K562 (cell line): Measurements from ENCODE around the gene DMAC1. TPM values are rescaled to one million over a fixed set of nuclear protein-coding genes. Genes with fewer than 3 reads are reported as not detected.

Experiments used
- ATAC-seq: fragments of 200-7000 bp; cut with Tn5 transposase; 3 replicates; pipeline ENCODE4 v1.9.1; 2020; ENCODE audit warnings: moderate library complexity
- BruUV-seq: library from RNA; stranded (reverse); fragments of 400-500 nt; replicated peaks from 2 replicates; lab custom pipeline; 2021; lab: Mats Ljungman, UMichigan
- CTCF ChIA-PET: fragments of 300-600 bp; formaldehyde crosslinking; extraction: SDS; loops from one replicate; lab custom pipeline; 2021; ENCODE audit warnings: low intra/inter-chr PET ratio; lab: Yijun Ruan, JAX
- POLR2A ChIA-PET: fragments of 300-600, 350-650 bp; sonication (Branson Sonifier 250); formaldehyde crosslinking; extraction: SDS; loops from one replicate; lab custom pipeline; 2021; ENCODE audit warnings: antibody characterized with exemption, inconsistent platforms; lab: Yijun Ruan, JAX
- DNase-seq, 4 experiments: peaks; one replicate each; pipeline versions ENCODE4 v3.0.0 to v3.0.0-alpha.2; 2011 to 2018; ENCODE audit warnings: low spot score in 3 of 4, mixed read lengths in 3 of 4; ENCODE audit errors: extremely low read depth in 1 of 4
- FAIRE-seq: peaks from 2 replicates; lab custom pipeline; 2011; peaks lifted over from hg19 to GRCh38; lab: Jason Lieb, UNC
- H2AFZ ChIP-seq: 2 replicates; pipeline ENCODE4 v1.6.0; 2011; ENCODE audit warnings: low read depth, low read length, control low read depth, inconsistent platforms
- H3K27ac ChIP-seq: fragments of 200-600 bp; 3 replicates; pipeline ENCODE4 v1.8.0; 2011; ENCODE audit warnings: low read depth, mild to moderate bottlenecking, control low read depth, inconsistent platforms, low read length, moderate library complexity, mixed read lengths; ENCODE audit errors: extremely low read depth
- H3K27me3 ChIP-seq, 2 experiments: fragments of 300-600 bp in 1 of 2; 2 replicates in 1 of 2; 3 replicates in 1 of 2; pipeline versions ENCODE4 v1.6.0 to v1.8.0; 2011; ENCODE audit warnings: inconsistent platforms in 2 of 2, low read length in 2 of 2, mild to moderate bottlenecking in 1 of 2, mixed read lengths in 1 of 2, moderate library complexity in 1 of 2; ENCODE audit not compliant: control insufficient read depth in 2 of 2, insufficient read depth in 2 of 2
- H3K36me3 ChIP-seq: fragments of 300-600 bp; 3 replicates; pipeline ENCODE4 v1.8.0; 2011; ENCODE audit warnings: mild to moderate bottlenecking, low read length, inconsistent platforms; ENCODE audit not compliant: control insufficient read depth, insufficient read depth
- H3K4me1 ChIP-seq, 2 experiments: fragments of 200-600 bp in 1 of 2; replicated peaks in 1 of 2; 2 replicates in 1 of 2; 3 replicates in 1 of 2; pipeline versions ENCODE4 v1.5.1 to v1.8.0; 2011; ENCODE audit warnings: inconsistent platforms in 2 of 2, low read length in 2 of 2, mild to moderate bottlenecking in 1 of 2, mixed read lengths in 1 of 2, moderate library complexity in 1 of 2; ENCODE audit not compliant: control insufficient read depth in 2 of 2, insufficient read depth in 2 of 2
- H3K4me2 ChIP-seq: 2 replicates; pipeline ENCODE4 v1.6.1; 2011; ENCODE audit warnings: low read length, control low read depth, inconsistent platforms, mixed read lengths; ENCODE audit not compliant: insufficient read depth
- H3K4me3 ChIP-seq: fragments of 200-600 bp; sonication (generic), shearing (Covaris generic); 2 replicates; pipeline ENCODE4 v1.5.1; 2016; ENCODE audit warnings: control low read depth, inconsistent platforms
- H3K79me2 ChIP-seq: fragments of 200-600 bp; 3 replicates; pipeline ENCODE4 v1.8.0; 2011; ENCODE audit warnings: low read length, inconsistent platforms; ENCODE audit not compliant: control insufficient read depth, insufficient read depth
- H3K9ac ChIP-seq, 2 experiments: 2 replicates each; pipeline versions ENCODE4 v1.6.0 to v1.6.1; 2011; ENCODE audit warnings: low read depth in 2 of 2, low read length in 2 of 2, control low read depth in 1 of 2, inconsistent platforms in 1 of 2, mild to moderate bottlenecking in 1 of 2, mixed read lengths in 1 of 2; ENCODE audit not compliant: insufficient read depth in 1 of 2
- H3K9me1 ChIP-seq: one replicate; pipeline ENCODE4 v1.6.0; 2011; ENCODE audit warnings: inconsistent platforms, mild to moderate bottlenecking, low read length, moderate library complexity; ENCODE audit not compliant: control insufficient read depth, insufficient read depth
- H3K9me3 ChIP-seq: replicated peaks from 2 replicates; pipeline ENCODE4 v1.5.1; 2011; ENCODE audit warnings: low read depth, low read length, inconsistent platforms; ENCODE audit not compliant: control insufficient read depth, insufficient read depth
- H4K20me1 ChIP-seq: replicated peaks from 2 replicates; pipeline ENCODE4 v1.6.1; 2011; ENCODE audit warnings: low read length, inconsistent platforms, mixed read lengths; ENCODE audit not compliant: control insufficient read depth, insufficient read depth
- CHD2 ChIP-seq: IDR thresholded peaks from 2 replicates; pipeline ENCODE4 v1.6.1; 2011; ENCODE audit warnings: low read depth, low read length
- FOXA1 ChIP-seq: fragments of 450-650 bp; IDR thresholded peaks from 2 replicates; pipeline ENCODE4 v1.6.1; 2016; ENCODE audit warnings: mild to moderate bottlenecking, borderline replicate concordance
- FOXJ2 ChIP-seq: fragments of 200-800 bp; sonication (Bioruptor generic); IDR thresholded peaks from 2 replicates; pipeline ENCODE4 v1.6.1; 2016; ENCODE audit warnings: missing genetic modification characterization, missing compliant biosample characterization
- FOXK2 ChIP-seq, 2 experiments: fragments of 450-650 bp; IDR thresholded peaks in 1 of 2; conservative IDR thresholded peaks in 1 of 2; 2 replicates each; pipeline ENCODE4 v1.6.1; 2016; ENCODE audit warnings: low read depth in 2 of 2, mild to moderate bottlenecking in 1 of 2
- MAFG ChIP-seq: fragments of 450-650 bp; conservative IDR thresholded peaks from 2 replicates; pipeline ENCODE4 v1.6.1; 2016; ENCODE audit warnings: missing genetic modification characterization, missing compliant biosample characterization
- MYC ChIP-seq, 2 experiments: fragments of 250-450 bp in 1 of 2; sonication (Bioruptor Pico) in 1 of 2; IDR thresholded peaks; 2 replicates each; pipeline versions ENCODE4 v1.5.1 to v1.6.1; 2012 to 2021; ENCODE audit warnings: low read depth in 2 of 2, borderline replicate concordance in 1 of 2, improper control_type of control experiment in 1 of 2, low read length in 1 of 2, mild to moderate bottlenecking in 1 of 2, moderate library complexity in 1 of 2
- NCOA4 ChIP-seq: fragments of 450-650 bp; IDR thresholded peaks from 2 replicates; pipeline ENCODE4 v1.6.1; 2018; ENCODE audit warnings: mild to moderate bottlenecking; ENCODE audit not compliant: partially characterized antibody
- NR4A1 ChIP-seq, 2 experiments: fragments of 250-450 bp in 1 of 2; fragments of 450-650 bp in 1 of 2; sonication (Bioruptor Pico) in 1 of 2; IDR thresholded peaks; 2 replicates each; pipeline versions ENCODE4 v1.4.0 to v1.6.1; 2016 to 2020; ENCODE audit warnings: mild to moderate bottlenecking in 2 of 2, missing compliant biosample characterization in 1 of 2, missing genetic modification characterization in 1 of 2, moderate library complexity in 1 of 2
- PPARD ChIP-seq: fragments of 250-450 bp; sonication (Bioruptor Pico); IDR thresholded peaks from 2 replicates; pipeline ENCODE4 v1.8.0; 2022; ENCODE audit warnings: inconsistent platforms, mild to moderate bottlenecking, moderate library complexity
- ZNF146 ChIP-seq: IDR thresholded peaks from one replicate; pipeline ENCODE4 v1.6.1; 2018; ENCODE audit warnings: missing compliant biosample characterization; ENCODE audit not compliant: unreplicated experiment
- ZSCAN29 ChIP-seq: fragments of 450-650 bp; IDR thresholded peaks from 2 replicates; pipeline ENCODE4 v1.6.1; 2017
- WGBS: fragments of 100-300 bp; shearing (Covaris generic); methylation state at CpG from one replicate; pipeline ENCODE4 v1.1.6; 2016; ENCODE audit warnings: low coverage, mixed read lengths; ENCODE audit not compliant: insufficient coverage; ENCODE audit errors: missing lambda C conversion rate; 5-methylcytosine and 5-hydroxymethylcytosine counted together
- in situ Hi-C: fragments of 300-500 bp; cut with MboI; formaldehyde crosslinking; loops from 4 replicates; pipeline ENCODE4 v1.15.0; 2018; ENCODE audit warnings: inconsistent platforms, mixed read lengths
- intact Hi-C: fragments of 100-400 bp; cut with micrococcal nuclease; formaldehyde crosslinking; loops from 2 replicates; pipeline ENCODE4 v1.14.2; 2022
- polyA plus RNA-seq, 8 experiments: library from polyadenylated mRNA; depleted of rRNA in 4 of 8; stranded (reverse) in 5 of 8; unstranded in 3 of 8; fragments of >200 nt; fragmentation: Nextera tagmentation in 2 of 8; fragmentation: Illumina TruSeq in 1 of 8; extraction: Ambion mirVana in 2 of 8; extraction: Trizol in 1 of 8; gene quantifications; 2 replicates each; pipeline versions ENCODE4 v1.2.1 to v1.2.3, GENCODE V29; 2011 to 2014; ENCODE audit warnings: inconsistent platforms in 1 of 8, missing spikeins in 1 of 8
- total RNA-seq, 7 experiments: library from RNA; depleted of rRNA in 6 of 7; stranded (reverse); fragments of >200 nt in 6 of 7; fragmentation: Illumina TruSeq in 2 of 7; extraction: Trizol in 2 of 7; gene quantifications; 2 replicates each; pipeline versions ENCODE4 v1.2.1 to v1.2.3, GENCODE V29; 2011 to 2021; ENCODE audit warnings: low replicate concordance in 1 of 7
- TF ChIP-seq, protein P1 (sequence below): fragments of 250-450 bp; sonication (Bioruptor Pico); IDR thresholded peaks from 2 replicates; pipeline ENCODE4 v1.4.0; 2020
- TF ChIP-seq, protein P2 (sequence below): sonication (generic); formaldehyde crosslinking; IDR thresholded peaks from 2 replicates; pipeline ENCODE4 v1.9.0; 2022; ENCODE audit warnings: mild to moderate bottlenecking, missing genetic modification reagents
- TF ChIP-seq, protein P3 (sequence below): fragments of 450-650 bp; IDR thresholded peaks from 2 replicates; pipeline ENCODE4 v1.7.1; 2018; ENCODE audit warnings: mild to moderate bottlenecking, low read depth; ENCODE audit not compliant: partially characterized antibody

Gene DMAC1
- total and polyA plus RNA-seq, 9 of the 15 experiments (the other 6 are each of a cell fraction or from before 2014, with no cell fraction given), result 15.9 to 94.4 (median 38.4) TPM

DNA sequence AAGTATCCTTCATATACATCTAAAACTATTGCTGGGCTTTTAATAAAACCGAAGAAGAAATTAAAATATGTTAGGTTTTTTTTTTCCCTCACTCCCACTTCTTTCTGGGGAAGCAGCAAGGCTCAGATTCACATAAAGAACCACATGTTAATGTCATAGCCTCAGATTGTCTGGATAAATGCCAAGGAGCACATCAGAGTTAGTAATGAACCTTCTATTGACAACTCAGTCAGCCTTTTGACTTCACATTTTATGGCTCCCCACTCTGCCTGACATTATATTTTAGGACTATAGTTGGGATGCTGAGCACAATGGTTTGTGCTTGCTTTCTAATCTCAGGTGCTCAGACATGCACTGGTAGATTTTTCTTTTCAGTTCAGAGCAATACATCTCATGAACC, 21.8 kb downstream of the DMAC1 start:
- POLR2A ChIA-PET, result no interaction called here
- no peaks in the 10 kb centered on the region for H3K9me3 ChIP-seq
- no TSS peak for BruUV-seq
- no peaks in the 10 kb centered on the region for H3K79me2 ChIP-seq
- H3K4me1 ChIP-seq, result no peaks in the 10 kb centered on the region
- WGBS, result 0% methylated on average over 1 of the region's 1 CpG
- H3K4me3 ChIP-seq, result no peak overlapping the region
- H3K27me3 ChIP-seq, result no peaks in the 10 kb centered on the region
- in situ Hi-C loops, result no loop called here
- H3K9ac ChIP-seq, result no peak overlapping the region
- H3K9me1 ChIP-seq, result no peaks in the 10 kb centered on the region
- CTCF ChIA-PET, result no interaction called here
- H3K4me2 ChIP-seq, result no peak overlapping the region
- no peaks in the 10 kb centered on the region for H4K20me1 ChIP-seq
- no peak overlapping the region for H2AFZ ChIP-seq
- ATAC-seq (no peak), FAIRE-seq (no peak), DNase-seq (no peak)
- intact Hi-C loops, result no loop called here
- no peaks in the 10 kb centered on the region for H3K36me3 ChIP-seq
- no peak overlapping the region for H3K27ac ChIP-seq
- TF ChIP-seq ZSCAN29 (no peak), ZNF146 (CRISPR knock-in tag) (no peak), NR4A1 (CRISPR knock-in tag; IDR thresholded peaks at IDR 0.05) (no peak), NR4A1 (tag; IDR thresholded peaks at IDR 0.05) (no peak), CHD2 (no peak), MYC (IDR thresholded peaks at IDR 0.05; ENCODE audit: low read depth, low read length) (no peak), MYC (CRISPR knock-in tag; IDR thresholded peaks at IDR 0.05; ENCODE audit: borderline replicate concordance, low read depth) (no peak), FOXA1 (no peak), MAFG (tag) (no peak), NCOA4 (no peak), FOXK2 (conservative IDR thresholded peaks at IDR 0.05 in 1 of 2, IDR thresholded peaks at IDR 0.05 in 1 of 2; ENCODE audit: low read depth in 2 of 2) (no peak), PPARD (CRISPR knock-in tag) (no peak), FOXJ2 (tag) (no peak)
- TF ChIP-seq, protein P1, sequence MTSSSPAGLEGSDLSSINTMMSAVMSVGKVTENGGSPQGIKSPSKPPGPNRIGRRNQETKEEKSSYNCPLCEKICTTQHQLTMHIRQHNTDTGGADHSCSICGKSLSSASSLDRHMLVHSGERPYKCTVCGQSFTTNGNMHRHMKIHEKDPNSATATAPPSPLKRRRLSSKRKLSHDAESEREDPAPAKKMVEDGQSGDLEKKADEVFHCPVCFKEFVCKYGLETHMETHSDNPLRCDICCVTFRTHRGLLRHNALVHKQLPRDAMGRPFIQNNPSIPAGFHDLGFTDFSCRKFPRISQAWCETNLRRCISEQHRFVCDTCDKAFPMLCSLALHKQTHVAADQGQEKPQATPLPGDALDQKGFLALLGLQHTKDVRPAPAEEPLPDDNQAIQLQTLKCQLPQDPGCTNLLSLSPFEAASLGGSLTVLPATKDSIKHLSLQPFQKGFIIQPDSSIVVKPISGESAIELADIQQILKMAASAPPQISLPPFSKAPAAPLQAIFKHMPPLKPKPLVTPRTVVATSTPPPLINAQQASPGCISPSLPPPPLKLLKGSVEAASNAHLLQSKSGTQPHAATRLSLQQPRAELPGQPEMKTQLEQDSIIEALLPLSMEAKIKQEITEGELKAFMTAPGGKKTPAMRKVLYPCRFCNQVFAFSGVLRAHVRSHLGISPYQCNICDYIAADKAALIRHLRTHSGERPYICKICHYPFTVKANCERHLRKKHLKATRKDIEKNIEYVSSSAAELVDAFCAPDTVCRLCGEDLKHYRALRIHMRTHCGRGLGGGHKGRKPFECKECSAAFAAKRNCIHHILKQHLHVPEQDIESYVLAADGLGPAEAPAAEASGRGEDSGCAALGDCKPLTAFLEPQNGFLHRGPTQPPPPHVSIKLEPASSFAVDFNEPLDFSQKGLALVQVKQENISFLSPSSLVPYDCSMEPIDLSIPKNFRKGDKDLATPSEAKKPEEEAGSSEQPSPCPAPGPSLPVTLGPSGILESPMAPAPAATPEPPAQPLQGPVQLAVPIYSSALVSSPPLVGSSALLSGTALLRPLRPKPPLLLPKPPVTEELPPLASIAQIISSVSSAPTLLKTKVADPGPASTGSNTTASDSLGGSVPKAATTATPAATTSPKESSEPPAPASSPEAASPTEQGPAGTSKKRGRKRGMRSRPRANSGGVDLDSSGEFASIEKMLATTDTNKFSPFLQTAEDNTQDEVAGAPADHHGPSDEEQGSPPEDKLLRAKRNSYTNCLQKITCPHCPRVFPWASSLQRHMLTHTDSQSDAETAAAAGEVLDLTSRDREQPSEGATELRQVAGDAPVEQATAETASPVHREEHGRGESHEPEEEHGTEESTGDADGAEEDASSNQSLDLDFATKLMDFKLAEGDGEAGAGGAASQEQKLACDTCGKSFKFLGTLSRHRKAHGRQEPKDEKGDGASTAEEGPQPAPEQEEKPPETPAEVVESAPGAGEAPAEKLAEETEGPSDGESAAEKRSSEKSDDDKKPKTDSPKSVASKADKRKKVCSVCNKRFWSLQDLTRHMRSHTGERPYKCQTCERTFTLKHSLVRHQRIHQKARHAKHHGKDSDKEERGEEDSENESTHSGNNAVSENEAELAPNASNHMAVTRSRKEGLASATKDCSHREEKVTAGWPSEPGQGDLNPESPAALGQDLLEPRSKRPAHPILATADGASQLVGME (CRISPR knock-in tag), result no peak
- TF ChIP-seq, protein P2, sequence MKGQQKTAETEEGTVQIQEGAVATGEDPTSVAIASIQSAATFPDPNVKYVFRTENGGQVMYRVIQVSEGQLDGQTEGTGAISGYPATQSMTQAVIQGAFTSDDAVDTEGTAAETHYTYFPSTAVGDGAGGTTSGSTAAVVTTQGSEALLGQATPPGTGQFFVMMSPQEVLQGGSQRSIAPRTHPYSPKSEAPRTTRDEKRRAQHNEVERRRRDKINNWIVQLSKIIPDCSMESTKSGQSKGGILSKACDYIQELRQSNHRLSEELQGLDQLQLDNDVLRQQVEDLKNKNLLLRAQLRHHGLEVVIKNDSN (CRISPR knock-in tag), result no peak
- TF ChIP-seq, protein P3, sequence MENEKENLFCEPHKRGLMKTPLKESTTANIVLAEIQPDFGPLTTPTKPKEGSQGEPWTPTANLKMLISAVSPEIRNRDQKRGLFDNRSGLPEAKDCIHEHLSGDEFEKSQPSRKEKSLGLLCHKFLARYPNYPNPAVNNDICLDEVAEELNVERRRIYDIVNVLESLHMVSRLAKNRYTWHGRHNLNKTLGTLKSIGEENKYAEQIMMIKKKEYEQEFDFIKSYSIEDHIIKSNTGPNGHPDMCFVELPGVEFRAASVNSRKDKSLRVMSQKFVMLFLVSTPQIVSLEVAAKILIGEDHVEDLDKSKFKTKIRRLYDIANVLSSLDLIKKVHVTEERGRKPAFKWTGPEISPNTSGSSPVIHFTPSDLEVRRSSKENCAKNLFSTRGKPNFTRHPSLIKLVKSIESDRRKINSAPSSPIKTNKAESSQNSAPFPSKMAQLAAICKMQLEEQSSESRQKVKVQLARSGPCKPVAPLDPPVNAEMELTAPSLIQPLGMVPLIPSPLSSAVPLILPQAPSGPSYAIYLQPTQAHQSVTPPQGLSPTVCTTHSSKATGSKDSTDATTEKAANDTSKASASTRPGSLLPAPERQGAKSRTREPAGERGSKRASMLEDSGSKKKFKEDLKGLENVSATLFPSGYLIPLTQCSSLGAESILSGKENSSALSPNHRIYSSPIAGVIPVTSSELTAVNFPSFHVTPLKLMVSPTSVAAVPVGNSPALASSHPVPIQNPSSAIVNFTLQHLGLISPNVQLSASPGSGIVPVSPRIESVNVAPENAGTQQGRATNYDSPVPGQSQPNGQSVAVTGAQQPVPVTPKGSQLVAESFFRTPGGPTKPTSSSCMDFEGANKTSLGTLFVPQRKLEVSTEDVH, result no peak
